ENCODE results near the gene ANXA7.

The ANXA7 gene

GRCh38 chr10:73413528-73414229, at the start of gene ANXA7:
Gene ANXA7, minus strand, starts transcription at chr10:73414058. Its CDS starts 13,202 bp downstream, at chr10:73400856.
- DNase-seq (ENCODE audit: low read depth): peak; percentile 93
- H3K4me3 ChIP-seq (ENCODE audit: low read depth, low read length): peak within 1 kb of the TSS; percentile 91
- peak; percentile 83 for TF ChIP-seq POLR2A (IDR thresholded peaks at IDR 0.05; ENCODE audit: extremely low read depth, insufficient read length)
- TF ChIP-seq MAX (IDR thresholded peaks at IDR 0.05; ENCODE audit: low read depth, low read length): no peak; the same call in 1 of the 2 replicates
- no peak for TF ChIP-seq CTCF (IDR thresholded peaks at IDR 0.05; ENCODE audit: low read depth, low read length)

DNA sequence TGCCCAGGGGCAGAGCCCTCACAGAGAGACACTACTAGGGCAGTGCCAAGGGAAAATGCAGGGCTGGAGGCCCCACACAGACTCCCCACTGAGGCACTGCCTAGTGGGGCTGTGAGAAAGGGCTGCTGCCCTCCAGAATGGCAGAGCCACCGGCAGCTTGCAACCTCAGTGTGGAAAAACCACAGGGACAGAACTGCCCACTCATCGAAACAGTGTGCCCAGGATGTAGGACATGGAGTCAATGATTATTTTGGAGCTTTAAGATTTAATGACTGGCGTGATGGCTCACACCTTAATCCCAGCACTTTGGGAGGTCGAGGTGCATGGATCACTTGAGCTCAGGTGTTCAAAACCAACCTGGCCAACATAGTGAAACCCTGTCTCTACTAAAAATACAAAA, 47.0 kb upstream of the ANXA7 start:
- H3K4me3 ChIP-seq (ENCODE audit: low read depth, low read length): no peak overlapping the region
- TF ChIP-seq MAX (IDR thresholded peaks at IDR 0.05; ENCODE audit: low read depth, low read length): no peak
- TF ChIP-seq POLR2A (IDR thresholded peaks at IDR 0.05; ENCODE audit: extremely low read depth, insufficient read length): no peak
- no peak for TF ChIP-seq MYC (IDR thresholded peaks at IDR 0.05; ENCODE audit: low read depth, low read length)
- TF ChIP-seq CTCF (IDR thresholded peaks at IDR 0.05; ENCODE audit: low read depth, low read length): no peak

DNA sequence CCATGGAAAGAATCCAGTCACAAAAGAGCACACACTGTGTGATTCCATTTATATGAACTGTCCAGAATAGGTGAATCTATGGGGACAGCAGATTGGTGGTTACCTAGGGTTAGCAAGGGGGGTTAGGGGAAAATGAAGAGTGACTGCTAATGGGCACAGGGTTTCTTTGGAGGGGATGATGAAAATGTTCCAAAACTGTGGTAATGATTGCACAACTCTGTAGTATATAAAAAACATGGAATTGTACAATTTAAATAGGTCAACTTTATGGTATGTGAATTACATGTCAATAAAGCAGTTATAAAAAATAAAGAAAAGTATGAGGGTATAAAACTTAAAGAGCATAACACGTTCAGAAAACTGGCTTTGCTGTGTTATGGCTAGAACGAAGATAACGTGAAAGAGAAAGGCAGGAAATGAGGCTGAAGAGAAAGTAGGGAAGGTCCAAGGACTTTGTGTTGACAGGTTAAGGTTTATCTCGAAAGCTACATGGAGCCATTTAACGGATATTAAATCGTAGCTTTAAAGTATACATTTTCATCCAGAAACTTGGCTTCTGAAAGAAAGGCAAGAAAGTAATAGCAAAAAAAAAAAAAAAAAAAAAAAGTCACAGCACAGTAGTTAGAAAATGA, 45.9 kb upstream of the ANXA7 start:
- no peak overlapping the region for H3K4me3 ChIP-seq (ENCODE audit: low read depth, low read length)
- no peak for DNase-seq (ENCODE audit: low read depth)
- TF ChIP-seq CTCF (IDR thresholded peaks at IDR 0.05; ENCODE audit: low read depth, low read length) (no peak), POLR2A (IDR thresholded peaks at IDR 0.05; ENCODE audit: extremely low read depth, insufficient read length) (no peak), MAX (IDR thresholded peaks at IDR 0.05; ENCODE audit: low read depth, low read length) (no peak), MYC (IDR thresholded peaks at IDR 0.05; ENCODE audit: low read depth, low read length) (no peak)

More for the DNA sequence above, 47.0 kb upstream of the ANXA7 start:
- no peak for DNase-seq (ENCODE audit: low read depth)

GRCh38 chr10:73456187-73456890, 42.5 kb upstream of the ANXA7 start:
- no peak overlapping the region for H3K4me3 ChIP-seq (ENCODE audit: low read depth, low read length)
- TF ChIP-seq MAX (IDR thresholded peaks at IDR 0.05; ENCODE audit: low read depth, low read length): no peak
- TF ChIP-seq CTCF (IDR thresholded peaks at IDR 0.05; ENCODE audit: low read depth, low read length): no peak
- no peak for TF ChIP-seq POLR2A (IDR thresholded peaks at IDR 0.05; ENCODE audit: extremely low read depth, insufficient read length)
- no peak for TF ChIP-seq MYC (IDR thresholded peaks at IDR 0.05; ENCODE audit: low read depth, low read length)
- DNase-seq (ENCODE audit: low read depth): no peak

DNA sequence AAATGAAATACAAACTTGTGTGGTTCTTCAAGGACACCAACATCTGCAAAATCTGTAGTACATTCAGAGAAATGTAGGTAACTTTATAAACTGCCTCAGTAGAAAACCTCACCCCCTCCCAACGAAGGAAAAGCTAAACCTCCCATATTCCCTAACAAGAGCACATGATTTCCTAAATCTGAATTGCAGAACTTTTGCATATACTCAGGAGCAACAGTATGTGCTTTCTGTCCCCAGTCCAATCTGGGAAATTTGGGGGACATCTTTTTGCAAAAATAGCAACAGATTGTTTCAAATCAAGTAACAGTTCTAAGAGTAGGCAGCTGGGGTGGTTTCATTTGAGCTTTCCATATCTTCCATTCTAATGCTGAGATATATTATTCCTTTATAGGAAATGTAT, 35.3 kb upstream of the ANXA7 start:
- TF ChIP-seq POLR2A (IDR thresholded peaks at IDR 0.05; ENCODE audit: extremely low read depth, insufficient read length) (no peak), CTCF (IDR thresholded peaks at IDR 0.05; ENCODE audit: low read depth, low read length) (no peak), MYC (IDR thresholded peaks at IDR 0.05; ENCODE audit: low read depth, low read length) (no peak), MAX (IDR thresholded peaks at IDR 0.05; ENCODE audit: low read depth, low read length) (no peak)
- no peak for DNase-seq (ENCODE audit: low read depth)
- no peak overlapping the region for H3K4me3 ChIP-seq (ENCODE audit: low read depth, low read length)
